ENCODE data around the gene AOX1. TPM values are rescaled to one million over a fixed set of nuclear protein-coding genes. Genes with fewer than 3 reads are reported as not detected.
"Not testable (repeated sequence)": the region's sequence is repeated elsewhere in the genome, so short reads cannot be mapped to it uniquely, and the experiment has no call there.

AOX1 gene
- total and polyA plus RNA-seq, 5 experiments from 2014 or later, result not detected

DNA sequence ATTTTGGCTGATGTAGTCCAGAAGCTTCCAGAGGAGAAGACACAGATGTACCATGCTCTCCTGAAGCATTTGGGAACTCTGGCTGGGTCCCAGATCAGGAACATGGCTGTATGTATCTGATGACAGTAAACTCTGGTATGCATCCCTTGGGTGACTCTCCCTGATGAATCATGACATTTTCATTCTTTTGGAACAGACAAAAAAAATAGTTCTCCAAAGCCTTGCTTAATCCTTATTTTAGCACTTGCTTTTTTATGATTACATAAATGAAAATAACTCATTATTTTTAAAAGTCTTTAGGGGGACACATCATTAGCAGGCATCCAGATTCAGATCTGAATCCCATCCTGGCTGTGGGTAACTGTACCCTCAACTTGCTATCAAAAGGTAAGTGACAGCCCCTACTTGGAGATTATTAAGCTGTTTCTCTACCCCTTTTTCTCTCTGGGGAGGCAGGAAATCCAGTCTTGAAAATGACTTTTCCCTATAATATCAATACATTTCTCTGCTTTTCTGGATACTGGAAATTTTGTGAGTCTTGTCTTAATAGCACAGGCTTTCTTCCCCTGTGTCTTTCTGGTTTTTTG is 23.3 kb downstream of the AOX1 start:
- DNase-seq (no peak), ATAC-seq (no peak)
- Mint-ChIP-seq H3K27me3 (peaks cover 0 to 4% (median 4%) of the 10 kb centered on the region in 5 donors), H3K36me3 (peaks cover 0 to 3% (median 0%) of the 10 kb centered on the region in 3 donors), H3K4me3 (no peak overlapping the region), H3K27ac (no peak overlapping the region), H3K4me1 (no peaks in the 10 kb centered on the region), H3K9me3 (peaks cover 0 to 8% (median 0%) of the 10 kb centered on the region in 9 donors)
- POLR2A ChIA-PET, result no interaction called here

GRCh38 chr2:200610217-200610616 is 24.4 kb downstream of the AOX1 start:
- H3K27me3 Mint-ChIP-seq, DNase-seq, H3K4me1 Mint-ChIP-seq, H3K9me3 Mint-ChIP-seq, H3K36me3 Mint-ChIP-seq, POLR2A ChIA-PET, H3K27ac Mint-ChIP-seq, H3K4me3 Mint-ChIP-seq, ATAC-seq: not testable (repeated sequence)

DNA sequence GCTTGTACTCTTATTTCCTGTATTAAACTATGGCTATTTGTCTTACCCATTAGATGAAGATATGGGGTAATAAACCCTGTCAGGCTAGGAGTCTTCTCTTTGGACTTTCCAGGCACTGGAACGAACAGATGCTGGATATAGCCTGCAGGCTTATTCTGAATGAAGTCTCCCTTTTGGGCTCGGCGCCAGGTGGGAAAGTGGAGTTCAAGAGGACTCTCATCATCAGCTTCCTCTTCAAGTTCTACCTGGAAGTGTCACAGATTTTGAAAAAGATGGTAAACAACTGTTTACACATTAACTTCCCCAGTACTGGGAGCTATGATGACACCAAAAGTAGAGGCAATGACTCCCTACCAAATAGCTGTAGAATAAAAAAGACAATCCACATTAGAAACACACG is 27.9 kb downstream of the AOX1 start:
- no peak for ATAC-seq
- Mint-ChIP-seq H3K27me3 (peaks cover 0 to 8% (median 2%) of the 10 kb centered on the region in 5 donors), H3K4me1 (peaks cover 5 to 16% (median 10%) of the 10 kb centered on the region in 4 donors), H3K9me3 (no peaks in the 10 kb centered on the region), H3K4me3 (no peak overlapping the region), H3K36me3 (no peaks in the 10 kb centered on the region), H3K27ac (no peak overlapping the region)
- DNase-seq, result no peak
- POLR2A ChIA-PET, result no interaction called here

DNA sequence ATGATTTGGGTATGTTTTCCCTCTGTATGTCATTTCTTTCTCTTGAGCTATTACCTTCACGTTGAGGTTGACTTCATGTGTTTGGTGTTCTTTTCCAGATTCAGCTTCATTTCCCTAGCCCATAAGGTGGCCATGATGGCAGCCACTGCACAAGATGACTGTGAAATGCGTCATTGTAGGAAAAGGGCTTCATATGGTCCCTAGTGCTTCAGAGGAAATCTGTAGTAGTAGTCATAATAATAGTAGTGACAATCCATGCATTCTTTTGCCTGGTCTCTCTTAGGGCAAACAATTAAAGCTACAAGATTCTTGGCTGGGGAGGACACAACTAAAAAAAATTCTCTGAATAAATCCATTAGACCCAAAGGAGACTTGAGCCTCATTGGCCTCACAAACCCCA is 28.4 kb downstream of the AOX1 start:
- POLR2A ChIA-PET, result no interaction called here
- Mint-ChIP-seq H3K27ac (no peak overlapping the region), H3K36me3 (no peaks in the 10 kb centered on the region), H3K4me3 (no peak overlapping the region), H3K27me3 (peaks cover 0 to 8% (median 2%) of the 10 kb centered on the region in 5 donors), H3K9me3 (no peaks in the 10 kb centered on the region), H3K4me1 (peaks cover 5 to 16% (median 13%) of the 10 kb centered on the region in 4 donors)
- ATAC-seq (no peak), DNase-seq (no peak)

- Mint-ChIP-seq H3K36me3 (no peaks in the 10 kb centered on the region), H3K4me3 (no peak overlapping the region), H3K4me1 (peaks cover 5 to 16% (median 13%) of the 10 kb centered on the region in 4 donors), H3K27me3 (peaks cover 0 to 8% (median 2%) of the 10 kb centered on the region in 5 donors), H3K27ac (no peak overlapping the region), H3K9me3 (no peaks in the 10 kb centered on the region)
- POLR2A ChIA-PET, result no interaction called here
- DNase-seq (no peak), ATAC-seq (no peak)
Observed at GRCh38 chr2:200615247-200615646, 29.4 kb downstream of the AOX1 start.

DNA sequence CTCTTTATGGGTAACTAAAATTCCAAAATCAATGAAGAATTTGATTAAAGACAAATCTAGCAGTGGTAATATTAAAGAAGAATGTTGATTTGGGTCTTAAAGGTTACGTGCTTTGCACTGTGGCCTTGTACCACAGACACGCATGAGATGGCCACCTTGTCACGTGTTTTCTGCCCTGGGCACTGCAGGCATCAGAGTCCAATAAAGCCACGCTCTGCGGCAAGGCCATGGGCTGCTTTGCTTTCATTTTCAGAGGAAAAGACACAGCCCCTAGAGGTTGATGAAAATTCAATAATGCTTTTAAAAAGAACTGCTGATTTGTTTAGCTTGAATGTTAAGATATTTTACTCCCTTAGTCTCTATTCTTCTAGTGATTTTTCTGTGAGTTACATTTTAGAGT is 30.4 kb downstream of the AOX1 start:
- POLR2A ChIA-PET, result no interaction called here
- ATAC-seq (no peak), DNase-seq (no peak)
- Mint-ChIP-seq H3K27me3 (peaks cover 0 to 8% (median 2%) of the 10 kb centered on the region in 5 donors), H3K4me3 (peak overlapping the region in 1 of 10 donors; percentile 13), H3K36me3 (no peaks in the 10 kb centered on the region), H3K27ac (no peak overlapping the region), H3K4me1 (peaks cover 5 to 16% (median 13%) of the 10 kb centered on the region in 4 donors), H3K9me3 (no peaks in the 10 kb centered on the region)

- Mint-ChIP-seq H3K27ac (no peak overlapping the region), H3K27me3 (peaks cover 0 to 8% (median 2%) of the 10 kb centered on the region in 5 donors), H3K4me1 (peaks cover 5 to 16% (median 13%) of the 10 kb centered on the region in 4 donors), H3K36me3 (no peaks in the 10 kb centered on the region), H3K4me3 (no peak overlapping the region), H3K9me3 (no peaks in the 10 kb centered on the region)
- no peak for ATAC-seq
- POLR2A ChIA-PET, result no interaction called here
- no peak for DNase-seq
Observed at GRCh38 chr2:200616656-200617055, 30.8 kb downstream of the AOX1 start.

DNA sequence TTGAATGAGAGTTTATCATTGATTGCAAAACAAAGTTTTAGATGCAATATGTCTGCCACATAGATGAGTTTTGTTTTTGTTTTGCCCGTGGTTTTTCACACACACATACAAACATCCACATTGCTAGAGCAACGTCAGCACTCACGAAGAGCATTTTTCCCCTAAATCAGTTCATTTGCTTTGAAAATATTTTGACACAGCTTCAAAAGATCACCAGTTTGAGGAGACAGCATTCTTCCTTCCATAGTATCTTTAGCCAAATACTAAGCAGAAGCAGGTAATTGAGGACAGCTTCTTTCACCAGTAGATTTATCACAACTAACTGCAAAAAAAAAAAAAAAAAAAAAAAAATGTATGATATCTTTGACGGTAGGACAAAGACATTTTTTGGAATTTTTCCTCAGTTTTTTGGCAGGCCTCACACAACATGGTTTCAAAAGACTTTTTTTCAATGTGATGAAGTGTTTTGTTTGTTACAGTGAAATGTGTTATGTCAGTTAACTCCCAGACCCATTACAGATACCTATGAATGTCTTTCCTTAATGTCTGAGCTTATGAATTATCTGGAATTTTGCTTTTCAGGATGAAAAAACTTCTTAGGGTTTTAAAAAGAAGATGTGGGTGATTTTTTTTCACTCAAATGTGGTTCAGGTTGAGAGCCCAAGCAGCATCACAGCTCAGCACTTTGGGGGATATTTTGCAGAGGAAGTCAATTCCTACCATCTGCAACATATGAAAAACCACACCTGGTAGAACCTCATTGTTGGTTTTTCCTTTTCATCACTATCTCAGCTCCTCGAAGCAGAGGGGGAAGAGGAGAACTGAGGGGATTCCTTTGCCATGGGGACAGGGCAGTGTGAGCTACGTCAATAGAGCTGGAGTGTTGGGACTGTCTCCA is 31.6 kb downstream of the AOX1 start:
- Mint-ChIP-seq H3K36me3 (no peaks in the 10 kb centered on the region), H3K9me3 (no peaks in the 10 kb centered on the region), H3K4me3 (no peak overlapping the region), H3K27ac (no peak overlapping the region), H3K4me1 (peaks cover 5 to 16% (median 13%) of the 10 kb centered on the region in 4 donors), H3K27me3 (peaks cover 0 to 4% (median under 1%) of the 10 kb centered on the region in 5 donors)
- POLR2A ChIA-PET, result no interaction called here
- ATAC-seq (peak in 1 of 2 donors; percentile 22), DNase-seq (no peak)

DNA sequence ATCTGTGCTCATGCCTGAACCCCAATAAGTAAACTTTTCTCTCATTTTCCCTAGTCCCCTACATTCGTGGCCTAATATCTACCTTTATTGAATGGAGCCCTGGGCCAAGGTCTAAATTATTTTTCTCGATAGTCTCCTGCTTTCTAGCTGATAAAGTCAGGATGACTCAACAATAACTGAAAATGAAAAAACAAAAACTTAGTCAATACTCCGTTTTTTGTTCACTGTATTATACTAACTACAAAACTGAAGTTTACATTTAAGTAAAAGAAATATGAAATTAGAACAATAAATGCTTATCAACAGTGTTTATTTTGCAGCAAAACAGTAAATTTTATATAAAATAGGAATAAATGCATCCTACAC is 32.2 kb downstream of the AOX1 start:
- POLR2A ChIA-PET, result no interaction called here
- H3K4me1 Mint-ChIP-seq, result peaks cover 5 to 16% (median 13%) of the 10 kb centered on the region in 4 donors
- peaks cover 0 to 4% (median 0%) of the 10 kb centered on the region in 5 donors for H3K27me3 Mint-ChIP-seq
- no peak overlapping the region for H3K27ac Mint-ChIP-seq
- DNase-seq, result no peak
- no peak overlapping the region for H3K4me3 Mint-ChIP-seq
- no peak for ATAC-seq
- H3K36me3 Mint-ChIP-seq, result no peaks in the 10 kb centered on the region
- H3K9me3 Mint-ChIP-seq, result no peaks in the 10 kb centered on the region

- H3K27ac Mint-ChIP-seq, result no peak overlapping the region
- POLR2A ChIA-PET, result no interaction called here
Observed at GRCh38 chr2:200618590-200619021, 32.8 kb downstream of the AOX1 start.

DNA sequence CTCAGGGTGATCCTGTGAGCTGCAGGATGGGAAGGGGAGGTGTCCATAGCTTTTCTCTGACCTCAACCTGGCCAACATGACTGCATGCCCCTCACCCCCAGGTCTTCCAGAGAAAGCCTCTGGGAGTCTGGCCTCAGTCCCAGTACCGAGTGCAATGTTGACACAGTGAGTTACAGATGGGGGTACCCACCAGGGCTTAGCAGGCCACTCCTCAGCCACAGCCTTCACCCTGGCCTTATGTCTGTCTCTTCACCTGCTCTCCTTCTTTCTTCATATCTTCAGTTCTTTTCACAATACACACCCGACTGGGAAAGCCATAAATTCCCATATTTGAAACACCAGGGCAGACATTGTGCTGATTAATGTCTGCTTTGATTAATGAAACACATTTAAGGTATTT is 33.5 kb downstream of the AOX1 start:
- no peaks in the 10 kb centered on the region for H3K9me3 Mint-ChIP-seq
- POLR2A ChIA-PET, result no interaction called here
- H3K4me1 Mint-ChIP-seq, result peaks cover 5 to 16% (median 13%) of the 10 kb centered on the region in 4 donors
- no peak overlapping the region for H3K27ac Mint-ChIP-seq
- DNase-seq (no peak), ATAC-seq (no peak)
- H3K4me3 Mint-ChIP-seq, result no peak overlapping the region
- peaks cover 0 to 4% (median 0%) of the 10 kb centered on the region in 5 donors for H3K27me3 Mint-ChIP-seq
- H3K36me3 Mint-ChIP-seq, result no peaks in the 10 kb centered on the region

More at GRCh38 chr2:200618590-200619021, 32.8 kb downstream of the AOX1 start:
- ATAC-seq (no peak), DNase-seq (no peak)
- H3K9me3 Mint-ChIP-seq, result no peaks in the 10 kb centered on the region
- H3K4me1 Mint-ChIP-seq, result peaks cover 5 to 16% (median 13%) of the 10 kb centered on the region in 4 donors
- H3K36me3 Mint-ChIP-seq, result no peaks in the 10 kb centered on the region
- H3K4me3 Mint-ChIP-seq, result no peak overlapping the region
- H3K27me3 Mint-ChIP-seq, result peaks cover 0 to 4% (median 0%) of the 10 kb centered on the region in 5 donors

- POLR2A ChIA-PET, result no interaction called here
- ATAC-seq (no peak), DNase-seq (no peak)
- Mint-ChIP-seq H3K36me3 (no peaks in the 10 kb centered on the region), H3K4me3 (no peak overlapping the region), H3K9me3 (no peaks in the 10 kb centered on the region), H3K4me1 (peaks cover 5 to 16% (median 13%) of the 10 kb centered on the region in 4 donors), H3K27me3 (peaks cover 0 to under 1% (median 0%) of the 10 kb centered on the region in 5 donors), H3K27ac (no peak overlapping the region)
Observed at GRCh38 chr2:200620606-200621390, 35.0 kb downstream of the AOX1 start.

- Mint-ChIP-seq H3K27ac (no peak overlapping the region), H3K36me3 (no peaks in the 10 kb centered on the region), H3K4me1 (peaks cover 5 to 14% (median 11%) of the 10 kb centered on the region in 4 donors), H3K27me3 (peaks cover 0 to 3% (median 0%) of the 10 kb centered on the region in 5 donors), H3K4me3 (no peak overlapping the region), H3K9me3 (no peaks in the 10 kb centered on the region)
- no peak for ATAC-seq
- no peak for DNase-seq
- POLR2A ChIA-PET, result no interaction called here
Observed at GRCh38 chr2:200622106-200622505, 36.3 kb downstream of the AOX1 start.

Measured in naive thymus-derived CD8-positive, alpha-beta T cell (primary cell).